GM21360 (cell line): ENCODE results near the gene OTUD7B.
"Not testable (repeated sequence)": the region's sequence is repeated elsewhere in the genome, so short reads cannot be mapped to it uniquely, and the experiment has no call there.

Source experiments
- ATAC-seq: cut with Tn5 transposase; IDR thresholded peaks from one replicate; pipeline ENCODE4 v1.9.1; 2021; ENCODE audit warnings: mild to moderate bottlenecking, moderate library complexity; ENCODE audit not compliant: unreplicated experiment

OTUD7B gene

GRCh38 chr1:149957548-149957947 is 53.0 kb downstream of the OTUD7B start:
- ATAC-seq: not testable (repeated sequence)

- ATAC-seq: no peak
Measured at GRCh38 chr1:149949911-149950310, 60.6 kb downstream of the OTUD7B start.

DNA sequence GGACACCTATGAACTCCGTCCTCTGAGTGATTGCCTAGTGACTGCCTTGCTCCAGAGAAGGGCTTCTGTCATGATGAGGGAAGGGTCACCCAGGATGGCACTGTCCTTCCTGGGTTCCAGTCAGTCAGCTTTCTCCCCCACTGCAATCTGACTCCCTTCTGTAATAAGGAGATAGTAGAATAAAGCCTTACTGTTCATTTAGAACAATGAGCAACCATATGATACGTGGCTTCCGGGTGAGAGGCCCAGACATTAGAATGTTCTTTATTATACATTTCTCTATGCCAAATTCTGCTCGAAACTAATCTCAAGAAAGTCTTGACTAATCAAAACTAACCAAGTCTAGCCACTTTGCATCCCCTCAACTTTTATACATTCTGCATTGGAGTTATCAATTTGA is 65.3 kb downstream of the OTUD7B start:
- no peak for ATAC-seq

DNA sequence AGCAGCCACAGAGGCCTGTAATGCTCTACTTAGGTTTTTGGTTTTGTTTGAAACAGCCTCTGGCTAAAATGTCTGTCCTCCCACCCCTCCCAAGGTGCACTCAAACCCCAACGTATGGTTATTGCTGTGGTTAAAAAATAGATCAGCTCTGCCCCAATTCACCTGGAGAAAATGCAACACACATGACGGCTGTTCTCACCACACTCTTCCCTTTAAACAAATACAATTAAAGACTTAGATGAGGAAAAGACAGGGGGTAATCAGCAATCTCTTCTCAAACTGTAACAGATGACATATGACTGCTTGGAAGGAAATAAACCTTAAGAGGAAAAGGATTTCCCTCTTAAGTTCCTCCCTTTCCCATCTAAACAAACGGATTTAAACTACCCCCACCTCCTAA is 67.6 kb downstream of the OTUD7B start:
- no peak for ATAC-seq

- no peak for ATAC-seq
Measured at GRCh38 chr1:149942207-149942606, 68.3 kb downstream of the OTUD7B start.

DNA sequence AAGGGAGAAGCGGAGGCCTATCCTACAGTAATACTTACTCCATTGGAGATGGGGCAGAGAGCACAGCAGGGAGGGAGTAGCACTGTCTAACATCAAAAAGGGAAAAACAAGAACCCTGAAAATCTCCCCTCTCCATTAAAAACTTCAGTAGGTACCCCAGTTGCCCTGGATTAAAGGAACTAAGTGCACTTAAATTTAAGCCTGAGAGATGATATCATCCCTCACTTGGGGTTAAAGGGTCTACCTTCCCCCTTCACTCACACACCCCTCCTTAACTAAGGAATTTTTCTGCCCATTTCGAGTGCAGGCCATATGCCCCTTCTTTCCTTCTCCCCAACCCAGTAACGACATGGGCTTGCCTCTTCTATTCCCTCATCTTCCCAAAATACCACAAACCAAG is 70.1 kb downstream of the OTUD7B start:
- ATAC-seq: no peak

- not testable (repeated sequence) for ATAC-seq
Measured at GRCh38 chr1:149938668-149939003, 71.9 kb downstream of the OTUD7B start.

DNA sequence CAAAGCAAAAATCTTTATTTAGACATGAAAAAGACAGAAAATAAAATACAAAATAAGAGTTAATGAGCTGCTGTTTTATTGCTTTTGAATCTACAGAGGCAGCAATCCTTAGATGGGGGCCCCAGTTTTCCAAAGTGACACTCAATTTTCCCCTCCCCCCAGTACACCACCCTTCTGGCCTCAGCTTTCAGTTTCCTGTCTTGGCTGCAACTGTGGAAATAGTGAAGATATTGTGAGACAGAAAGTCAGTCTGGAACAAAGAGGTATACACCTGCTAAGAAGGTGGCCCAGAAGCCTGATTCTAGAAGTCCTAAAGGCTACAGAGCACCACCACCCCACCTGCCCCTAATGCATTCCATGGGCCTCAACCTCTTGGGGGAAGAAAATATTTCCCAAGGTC is 72.8 kb downstream of the OTUD7B start:
- no peak for ATAC-seq

- no peak for ATAC-seq
Measured at GRCh38 chr1:149936992-149937705, 73.4 kb downstream of the OTUD7B start.

DNA sequence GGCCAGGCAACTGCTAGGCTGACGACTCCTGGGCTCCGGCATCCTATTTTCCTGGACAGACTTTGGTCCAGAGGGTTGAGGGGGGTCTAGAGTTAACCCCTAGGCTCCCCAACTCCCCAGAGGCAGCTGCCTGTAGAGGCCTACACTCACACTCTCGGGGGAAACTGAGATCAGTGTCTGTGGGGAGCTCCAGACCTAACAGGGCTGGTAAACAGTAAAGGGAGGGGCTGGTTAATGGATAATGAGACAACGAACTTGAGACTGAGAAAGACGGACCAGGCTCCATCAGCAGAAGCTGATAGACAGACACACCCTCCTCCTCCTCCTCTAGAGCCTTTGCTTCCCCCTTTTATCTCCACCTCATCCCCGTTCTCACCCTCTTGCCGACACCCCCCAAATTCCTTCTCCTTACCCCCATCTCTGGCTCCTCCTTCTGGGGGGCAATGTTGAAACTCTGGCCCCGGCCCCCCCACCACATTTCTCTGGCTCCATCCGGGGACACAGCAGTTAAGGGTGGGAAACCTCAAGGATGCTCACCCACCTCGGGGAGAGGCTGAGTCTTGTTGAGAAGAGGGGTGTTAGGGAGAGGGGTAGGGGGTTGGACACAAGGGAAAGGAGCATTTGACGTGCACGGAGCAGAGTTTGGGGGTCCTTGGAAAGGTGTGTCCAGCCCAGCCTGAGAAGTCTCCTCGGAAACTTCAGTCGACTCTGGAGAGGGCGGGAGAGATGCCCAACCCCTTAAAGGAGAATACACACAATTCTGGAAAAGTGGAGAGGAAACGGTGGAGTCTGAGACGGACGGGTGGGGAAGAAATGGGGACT is 74.1 kb downstream of the OTUD7B start, which contains the start of gene MTMR11:
TSS of gene MTMR11 (minus strand) at position 710 of the 822 bp plus-strand sequence. CDS start at position 478, 232 bp downstream.
- ATAC-seq: no peak

DNA sequence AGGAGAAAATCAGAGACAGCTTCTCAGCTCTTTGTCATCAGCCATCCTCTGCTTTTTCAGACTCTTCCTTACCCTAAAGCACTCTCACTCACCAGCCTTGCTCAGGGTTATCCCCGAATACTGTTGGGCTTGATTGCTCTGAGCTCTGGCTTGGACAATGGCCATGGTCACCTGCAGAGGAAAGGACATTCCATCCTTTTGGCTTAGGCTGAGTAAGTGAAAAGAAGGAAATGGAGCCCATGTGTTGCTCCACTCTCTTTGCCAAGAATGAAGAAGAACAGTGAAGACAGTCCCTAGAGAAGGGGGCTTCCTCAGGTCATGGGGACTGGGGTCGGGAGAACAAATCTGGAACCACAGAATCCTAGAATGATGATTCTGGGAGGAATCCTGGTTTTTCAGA is 76.2 kb downstream of the OTUD7B start:
- ATAC-seq: no peak

- no peak for ATAC-seq
Measured at GRCh38 chr1:149933208-149933607, 77.3 kb downstream of the OTUD7B start.

GRCh38 chr1:149932474-149932873 is 78.1 kb downstream of the OTUD7B start:
- ATAC-seq: no peak

- no peak for ATAC-seq
Measured at GRCh38 chr1:149931212-149931790, 79.2 kb downstream of the OTUD7B start.

- ATAC-seq: no peak
Measured at GRCh38 chr1:149929856-149930255, 80.7 kb downstream of the OTUD7B start.

GRCh38 chr1:149928401-149928724 is 82.2 kb downstream of the OTUD7B start:
- no peak for ATAC-seq

- peak; percentile 85 for ATAC-seq
Measured at GRCh38 chr1:149927563-149928400, 82.7 kb downstream of the OTUD7B start, which contains the start of gene SF3B4. TSS of gene SF3B4 (minus strand) at chr1:149927803. CDS start at chr1:149927759, 44 bp downstream.

- no peak for ATAC-seq
Measured at GRCh38 chr1:149927056-149927562, 83.4 kb downstream of the OTUD7B start.

DNA sequence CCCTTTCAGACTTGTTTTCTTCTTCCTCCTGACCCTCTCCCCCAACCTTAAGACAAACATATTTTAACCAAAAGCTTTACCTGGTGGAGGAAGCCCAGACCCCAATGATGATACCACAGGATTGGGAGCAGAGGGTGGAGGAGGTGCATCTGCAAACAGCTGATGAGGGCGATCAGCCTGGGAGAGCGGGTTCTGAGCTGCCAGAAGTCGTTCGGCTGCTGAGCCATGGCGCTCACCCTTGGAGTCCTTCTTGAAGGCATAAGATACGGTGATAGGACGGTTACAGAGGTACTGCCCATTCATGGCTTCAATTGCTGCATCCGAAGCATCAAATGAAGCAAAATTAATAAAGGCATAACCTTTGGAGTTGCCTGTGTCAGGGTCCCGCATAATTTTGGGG is 84.2 kb downstream of the OTUD7B start:
- ATAC-seq: no peak

DNA sequence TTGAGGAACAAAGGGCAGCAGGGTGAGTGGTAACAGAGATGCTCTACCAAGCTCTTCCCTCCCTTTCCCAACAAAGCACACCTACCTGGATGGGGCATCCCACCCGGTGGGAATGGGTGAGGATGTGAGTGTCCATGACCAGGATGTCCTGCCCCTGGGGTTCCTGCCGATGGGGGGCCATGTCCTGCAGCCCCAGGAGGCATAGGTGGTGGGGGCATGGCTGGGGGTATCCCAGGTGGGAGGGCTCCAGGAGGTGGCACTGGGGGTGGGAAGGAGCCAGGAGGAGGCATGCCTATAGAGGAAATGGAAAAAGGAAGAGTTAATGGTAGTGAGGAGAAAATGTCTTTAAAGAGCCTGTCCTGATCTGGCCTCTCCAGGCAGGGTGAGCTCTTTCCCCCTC is 84.8 kb downstream of the OTUD7B start:
- no peak for ATAC-seq

- no peak for ATAC-seq
Measured at GRCh38 chr1:149925345-149925744, 85.2 kb downstream of the OTUD7B start.
